ENCODE data around the gene INTS7.

INTS7 gene

DNA sequence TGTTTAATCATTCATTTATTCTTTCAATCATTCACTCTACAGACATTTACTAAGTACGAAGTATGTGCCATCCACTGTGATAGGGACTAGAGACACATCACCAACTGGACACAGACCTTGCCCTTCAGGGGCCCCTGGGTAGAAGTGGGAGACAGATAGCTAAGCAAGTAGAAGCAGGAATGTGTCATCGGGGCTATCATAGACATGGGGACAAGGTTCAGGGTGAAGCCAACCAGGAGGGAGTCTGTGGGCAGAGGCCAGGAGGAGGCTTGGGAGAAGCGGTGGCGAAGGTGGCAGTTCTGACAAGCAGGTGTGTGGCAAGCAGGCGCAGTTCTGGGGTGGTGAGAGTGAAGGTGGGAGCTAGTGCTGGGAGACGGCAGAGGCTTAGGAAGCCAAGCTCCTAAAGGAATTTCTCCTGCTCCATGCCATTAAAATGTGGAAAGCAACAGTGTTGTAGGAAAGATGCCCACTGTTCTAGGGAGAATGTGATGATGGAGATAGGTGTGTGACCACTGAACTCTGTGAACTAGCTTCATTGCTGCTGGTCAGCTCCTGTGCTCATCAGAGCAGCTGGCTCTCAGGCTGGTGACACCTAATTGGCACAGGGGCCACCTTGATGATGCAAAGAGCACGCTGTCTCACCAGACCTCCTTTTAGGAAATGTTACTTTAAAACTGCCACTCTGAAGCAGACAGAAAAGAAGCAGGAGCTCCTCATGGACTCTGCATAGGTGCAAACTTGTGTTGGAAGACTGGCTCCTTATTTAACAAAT lies 125.1 kb downstream of the INTS7 start:
- in situ Hi-C loops (cut with HindIII; ENCODE audit: low sequenced_read_pairs): no loop called here

GRCh38 chr1:211909395-211909794 lies 126.0 kb downstream of the INTS7 start:
- in situ Hi-C loops (cut with HindIII; ENCODE audit: low sequenced_read_pairs): no loop called here

DNA sequence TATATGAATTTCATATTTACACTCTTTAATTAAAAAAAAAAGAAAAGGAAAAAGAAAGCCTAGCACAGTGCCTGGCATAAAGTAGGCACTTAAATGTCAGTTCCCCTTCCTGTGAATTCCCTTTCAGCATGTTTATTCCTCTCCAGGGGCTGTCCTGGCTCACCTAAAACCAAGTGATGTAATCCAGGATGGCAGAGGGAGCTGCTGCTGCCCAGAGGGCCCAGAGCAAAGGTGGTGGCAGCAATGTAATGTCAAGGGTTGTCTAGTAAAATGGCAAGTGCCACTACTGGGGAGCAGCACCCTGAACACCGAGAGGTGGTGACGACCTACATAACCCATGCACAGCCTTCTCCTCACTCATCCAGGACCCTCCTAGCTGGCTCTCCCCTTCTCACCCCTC lies 126.4 kb downstream of the INTS7 start:
- in situ Hi-C loops (cut with HindIII; ENCODE audit: low sequenced_read_pairs): no loop called here

GRCh38 chr1:211908453-211908852 lies 126.9 kb downstream of the INTS7 start:
- in situ Hi-C loops (cut with HindIII; ENCODE audit: low sequenced_read_pairs): no loop called here

GRCh38 chr1:211903490-211904245 lies 131.7 kb downstream of the INTS7 start:
- in situ Hi-C loops (cut with HindIII; ENCODE audit: low sequenced_read_pairs): no loop called here

DNA sequence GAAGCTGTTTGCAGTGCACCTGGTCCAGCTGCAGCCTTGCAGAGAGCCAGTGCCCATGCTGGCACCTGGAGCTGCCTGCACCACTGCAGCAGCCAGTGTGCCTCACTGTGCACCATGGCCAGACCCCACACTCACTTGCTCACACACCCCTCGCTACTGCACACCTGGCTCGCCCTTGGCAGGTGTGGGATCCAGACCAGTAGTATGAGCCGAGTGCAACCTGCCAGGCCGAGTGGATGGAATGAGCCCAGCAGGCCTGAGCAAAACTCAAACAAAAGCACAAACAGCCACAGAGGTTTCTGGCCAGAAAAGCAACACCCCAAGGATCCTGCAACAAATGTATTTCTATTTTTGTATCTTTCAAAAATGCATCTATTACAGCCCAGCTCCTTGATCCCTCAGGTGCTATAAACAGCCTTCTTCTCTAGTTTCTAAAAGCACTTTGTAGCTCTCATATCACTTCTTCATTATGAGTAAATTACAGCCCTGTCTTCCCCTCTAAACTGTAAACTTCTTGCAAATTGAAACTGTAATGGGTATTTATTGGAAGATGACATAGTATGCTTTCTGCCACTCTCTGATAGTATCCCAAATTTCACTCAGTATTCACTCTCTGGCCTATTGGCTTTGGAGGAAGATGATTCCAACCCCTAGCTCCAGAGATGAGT lies 132.6 kb downstream of the INTS7 start:
- in situ Hi-C loops (cut with HindIII; ENCODE audit: low sequenced_read_pairs): no loop called here

- in situ Hi-C loops (cut with HindIII; ENCODE audit: low sequenced_read_pairs): no loop called here
Measured at GRCh38 chr1:211901945-211902344, 133.4 kb downstream of the INTS7 start.

- in situ Hi-C loops (cut with HindIII; ENCODE audit: low sequenced_read_pairs): no loop called here
Measured at GRCh38 chr1:211900441-211900840, 134.9 kb downstream of the INTS7 start.

- in situ Hi-C loops (cut with HindIII; ENCODE audit: low sequenced_read_pairs): no loop called here
Measured at GRCh38 chr1:211896958-211897357, 138.4 kb downstream of the INTS7 start.

DNA sequence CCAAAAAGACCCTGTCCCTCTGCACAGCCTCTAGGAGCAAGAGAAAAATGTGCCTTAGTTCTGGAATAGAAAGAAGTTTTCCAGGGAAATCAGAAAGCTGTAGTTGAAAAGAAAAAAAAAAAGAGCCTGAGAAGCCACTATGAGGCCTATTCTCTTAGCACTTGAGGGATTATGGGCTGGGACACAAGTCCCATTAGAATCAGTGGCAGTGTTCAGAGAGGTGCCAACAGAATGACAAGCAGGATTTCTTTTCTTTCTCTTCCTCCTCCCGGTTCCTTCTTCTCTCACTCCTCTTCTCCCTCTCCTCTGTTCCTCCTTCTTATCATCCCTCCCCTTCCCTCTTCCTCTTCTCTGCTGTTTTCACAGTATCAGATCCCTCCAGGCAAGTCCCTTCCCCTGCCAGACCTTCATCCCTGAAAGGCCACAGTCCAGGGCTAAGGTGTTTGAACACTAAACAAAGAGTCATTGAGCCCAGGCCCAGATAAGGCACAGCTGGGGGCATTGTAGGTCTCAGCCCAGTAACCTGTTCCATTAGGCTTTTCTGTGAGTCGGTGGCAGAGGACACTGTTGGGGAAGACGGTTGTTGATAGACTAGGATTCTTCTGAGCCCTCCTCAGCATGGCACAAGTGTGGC lies 140.1 kb downstream of the INTS7 start:
- in situ Hi-C loops (cut with HindIII; ENCODE audit: low sequenced_read_pairs): no loop called here

DNA sequence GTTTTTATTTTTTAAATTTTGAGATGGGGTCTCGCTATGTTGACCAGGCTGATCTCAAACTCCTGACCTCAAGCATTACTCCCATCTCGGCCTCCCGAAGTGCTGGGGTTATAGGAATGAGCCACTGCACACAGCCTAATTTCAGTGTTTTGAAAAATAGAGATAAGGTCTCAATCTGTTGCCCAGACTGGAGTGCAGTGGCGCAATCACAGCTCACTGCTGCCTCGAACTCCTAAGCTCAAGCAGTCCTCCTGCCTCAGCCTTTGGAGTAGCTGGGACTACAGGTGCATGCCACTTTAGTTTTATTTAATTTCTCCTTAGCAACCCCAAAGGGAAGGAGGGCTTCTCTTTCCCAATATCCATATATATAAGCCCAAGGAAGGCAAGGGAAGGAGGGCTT lies 141.0 kb downstream of the INTS7 start:
- in situ Hi-C loops (cut with HindIII; ENCODE audit: low sequenced_read_pairs): no loop called here

GRCh38 chr1:211893260-211893659 lies 142.1 kb downstream of the INTS7 start:
- in situ Hi-C loops (cut with HindIII; ENCODE audit: low sequenced_read_pairs): no loop called here

DNA sequence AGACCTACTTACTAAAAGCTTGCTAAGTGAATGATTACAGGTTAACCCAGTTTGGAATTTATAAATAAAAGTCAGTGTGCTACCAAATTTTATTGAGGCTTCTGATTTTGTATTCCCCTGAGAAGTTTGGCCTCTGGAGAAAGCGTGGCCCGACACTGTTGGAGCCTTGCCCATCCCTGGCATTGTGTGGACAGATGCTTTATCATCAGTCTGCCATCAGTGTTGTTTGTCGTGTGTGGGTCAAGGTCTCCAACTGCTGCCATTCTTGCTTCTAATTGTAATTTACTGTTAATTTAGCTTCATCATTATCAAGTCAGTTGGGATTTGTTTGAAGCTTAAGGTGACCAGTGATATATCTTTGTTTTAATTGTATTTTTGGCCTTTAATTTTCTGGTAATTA lies 142.8 kb downstream of the INTS7 start:
- in situ Hi-C loops (cut with HindIII; ENCODE audit: low sequenced_read_pairs): no loop called here

DNA sequence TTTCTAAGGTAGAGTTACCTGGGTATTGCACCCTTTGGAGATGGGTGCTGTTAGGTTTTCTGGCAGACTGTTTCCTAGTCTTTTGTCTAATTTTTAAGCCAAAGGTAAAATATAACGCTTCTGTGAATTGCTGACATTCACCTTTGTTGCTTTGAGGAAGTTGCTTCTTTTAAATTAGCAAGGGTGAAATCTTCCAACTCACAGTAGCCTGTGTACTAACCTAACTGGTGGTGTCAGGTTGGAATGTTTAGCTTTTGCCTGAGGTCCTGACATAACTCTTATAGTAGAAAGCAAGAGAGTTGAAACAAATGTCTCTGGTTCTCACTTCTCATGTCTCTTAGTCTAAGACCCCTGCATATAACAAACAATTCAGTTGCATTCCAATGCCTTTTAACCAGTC lies 143.6 kb downstream of the INTS7 start:
- in situ Hi-C loops (cut with HindIII; ENCODE audit: low sequenced_read_pairs): no loop called here

All from DLD1 (cell line).